ENCODE results near the gene TSGA10. TPM values are rescaled to one million over a fixed set of nuclear protein-coding genes. Genes with fewer than 3 reads are reported as not detected.
"Not testable (repeated sequence)": the region's sequence is repeated elsewhere in the genome, so short reads cannot be mapped to it uniquely, and the experiment has no call there.

The TSGA10 gene
- 3.7 TPM for total RNA-seq

- H3K27ac ChIP-seq: peak within 1 kb of the TSS; percentile 76
- peak within 1 kb of the TSS; percentile 53 to 89 for H3K4me3 ChIP-seq
- intact Hi-C loops (cut with DNase I): no loop called here
- no peaks in the 10 kb centered on the region for H3K36me3 ChIP-seq
- H3K4me1 ChIP-seq: peaks cover 33% of the 10 kb centered on the region
- peak in 1 of 2 donors; percentile 95 for DNase-seq (ENCODE audit: extremely low spot score in 2 of 2)
- H3K9me3 ChIP-seq: no peaks in the 10 kb centered on the region
- no peaks in the 10 kb centered on the region for H3K27me3 ChIP-seq
- TF ChIP-seq POLR2AphosphoS5 (IDR thresholded peaks at IDR 0.05; ENCODE audit: insufficient read depth in 1 of 2, low read depth in 1 of 2) (peak; percentile 98), CTCF (IDR thresholded peaks at IDR 0.05) (no peak), POLR2A (IDR thresholded peaks at IDR 0.05) (peak in 1 of 2 donors; percentile 81)
These were observed at the start of gene TSGA10, which contains the start of gene LIPT1 for GRCh38 chr2:99154643-99155536. TSS of gene TSGA10 (minus strand) at chr2:99154942. CDS start at chr2:99109439, 45,503 bp downstream. TSS of gene LIPT1 (plus strand) at chr2:99154967. CDS start at chr2:99161958, 6,991 bp downstream.

- intact Hi-C loops (cut with DNase I): no loop called here
- no peak for TF ChIP-seq POLR2AphosphoS5 (IDR thresholded peaks at IDR 0.05; ENCODE audit: insufficient read depth in 1 of 2, low read depth in 1 of 2)
- no peak for TF ChIP-seq POLR2A (IDR thresholded peaks at IDR 0.05)
- TF ChIP-seq CTCF (IDR thresholded peaks at IDR 0.05): no peak
- Histone ChIP-seq H3K4me1 (no peaks in the 10 kb centered on the region), H3K9me3 (no peaks in the 10 kb centered on the region), H3K36me3 (peaks cover 0 to 16% of the 10 kb centered on the region in 2 donors), H3K27me3 (no peaks in the 10 kb centered on the region), H3K27ac (no peak overlapping the region), H3K4me3 (no peak overlapping the region)
- no peak for DNase-seq (ENCODE audit: extremely low spot score in 2 of 2)
These were observed 47.4 kb upstream of the TSGA10 start for GRCh38 chr2:99201959-99202678.

- Histone ChIP-seq H3K36me3 (peaks cover 0 to 31% of the 10 kb centered on the region in 2 donors), H3K4me3 (no peak overlapping the region), H3K4me1 (no peaks in the 10 kb centered on the region), H3K9me3 (no peaks in the 10 kb centered on the region), H3K27me3 (no peaks in the 10 kb centered on the region), H3K27ac (no peak overlapping the region)
- intact Hi-C loops (cut with DNase I): no loop called here
- no peak for TF ChIP-seq POLR2AphosphoS5 (IDR thresholded peaks at IDR 0.05; ENCODE audit: insufficient read depth in 1 of 2, low read depth in 1 of 2)
- TF ChIP-seq POLR2A (IDR thresholded peaks at IDR 0.05): no peak
- no peak for TF ChIP-seq CTCF (IDR thresholded peaks at IDR 0.05)
- no peak for DNase-seq (ENCODE audit: extremely low spot score in 2 of 2)
These were observed 45.5 kb upstream of the TSGA10 start for GRCh38 chr2:99200076-99200800.

GRCh38 chr2:99198103-99198841 is 43.5 kb upstream of the TSGA10 start:
- intact Hi-C loops (cut with DNase I): no loop called here
- H3K27me3 ChIP-seq: no peaks in the 10 kb centered on the region
- no peaks in the 10 kb centered on the region for H3K4me1 ChIP-seq
- TF ChIP-seq POLR2AphosphoS5 (IDR thresholded peaks at IDR 0.05; ENCODE audit: insufficient read depth in 1 of 2, low read depth in 1 of 2): peak in 1 of 2 donors; percentile 63
- TF ChIP-seq POLR2A (IDR thresholded peaks at IDR 0.05): no peak
- H3K36me3 ChIP-seq: peaks cover 0 to 31% of the 10 kb centered on the region in 2 donors
- no peak overlapping the region for H3K4me3 ChIP-seq
- no peak for DNase-seq (ENCODE audit: extremely low spot score in 2 of 2)
- H3K27ac ChIP-seq: no peak overlapping the region
- no peaks in the 10 kb centered on the region for H3K9me3 ChIP-seq

- H3K36me3 ChIP-seq: peaks cover 0 to 33% of the 10 kb centered on the region in 2 donors
- H3K27me3 ChIP-seq; intact Hi-C loops (cut with DNase I); H3K9me3 ChIP-seq; H3K27ac ChIP-seq; DNase-seq (ENCODE audit: extremely low spot score in 2 of 2); H3K4me1 ChIP-seq; H3K4me3 ChIP-seq: not testable (repeated sequence)
These were observed 37.6 kb upstream of the TSGA10 start for GRCh38 chr2:99192364-99192763.

Data from vagina (tissue), 2 donors.